Germinal center (tissue), 1 donor: ENCODE data around the gene ARCN1.
A peak's percentile ranks its signal among the peaks of the same experiment; 100 is the strongest.
"Not testable (repeated sequence)": the region's sequence is repeated elsewhere in the genome, so short reads cannot be mapped to it uniquely, and the experiment has no call there.

Experiments
- DNase-seq: peaks from one replicate; pipeline ENCODE4 v3.0.0; 2012; ENCODE audit warnings: mixed read lengths, low spot score

The ARCN1 gene

DNA sequence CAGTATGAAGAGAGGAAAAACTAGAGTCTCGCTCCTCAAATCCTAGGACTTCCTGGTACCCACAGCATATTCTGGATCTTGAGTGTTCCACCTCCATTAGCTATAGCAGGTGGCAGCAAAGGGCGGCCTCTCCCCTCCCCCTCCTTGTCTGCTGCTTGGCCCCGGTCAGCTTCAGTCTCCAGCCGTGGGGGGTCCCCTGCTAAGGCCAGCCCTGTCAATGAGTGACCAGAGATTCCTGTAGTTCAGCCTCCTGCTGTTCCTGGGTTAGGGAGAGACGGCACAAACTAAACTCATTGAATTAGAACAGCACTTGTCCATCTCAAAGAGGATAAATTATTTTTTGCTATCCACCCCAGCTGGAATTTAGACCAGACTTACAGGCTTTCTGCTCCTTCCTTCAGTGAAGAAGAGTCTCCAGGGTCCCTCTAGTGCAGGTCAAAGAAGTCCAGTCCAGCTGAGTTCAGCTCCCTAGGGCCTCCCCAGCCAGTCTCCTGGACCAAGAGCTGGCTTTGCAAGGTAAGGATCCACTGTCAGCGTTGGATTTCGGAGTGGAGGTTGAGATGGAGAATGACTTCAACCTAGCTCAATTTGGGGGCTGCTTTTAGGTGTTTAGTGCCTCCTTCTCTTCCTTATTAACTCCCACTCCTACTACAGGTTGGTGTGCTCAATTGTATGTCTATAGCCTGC is 34.1 kb downstream of the ARCN1 start:
- no peak for DNase-seq

DNA sequence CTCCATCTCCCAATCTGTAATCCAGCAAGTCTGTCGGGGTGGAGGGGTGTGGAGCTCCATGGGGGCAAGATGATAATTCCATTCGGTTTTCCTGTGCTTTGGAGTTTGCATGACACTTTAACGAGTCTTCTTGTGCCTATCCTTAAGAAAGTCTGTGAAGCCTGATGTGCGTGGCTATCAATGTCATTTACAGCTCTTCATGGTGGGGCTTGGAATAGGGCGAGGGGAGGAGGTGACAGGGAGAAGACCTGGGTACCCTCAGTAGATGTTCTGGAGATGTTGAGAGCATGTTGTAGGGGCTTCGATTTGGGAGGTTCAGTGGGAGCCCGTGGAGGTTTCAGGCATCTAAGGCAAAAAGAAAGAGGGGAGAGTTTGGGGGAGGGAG is 34.6 kb downstream of the ARCN1 start:
- DNase-seq, result no peak

DNA sequence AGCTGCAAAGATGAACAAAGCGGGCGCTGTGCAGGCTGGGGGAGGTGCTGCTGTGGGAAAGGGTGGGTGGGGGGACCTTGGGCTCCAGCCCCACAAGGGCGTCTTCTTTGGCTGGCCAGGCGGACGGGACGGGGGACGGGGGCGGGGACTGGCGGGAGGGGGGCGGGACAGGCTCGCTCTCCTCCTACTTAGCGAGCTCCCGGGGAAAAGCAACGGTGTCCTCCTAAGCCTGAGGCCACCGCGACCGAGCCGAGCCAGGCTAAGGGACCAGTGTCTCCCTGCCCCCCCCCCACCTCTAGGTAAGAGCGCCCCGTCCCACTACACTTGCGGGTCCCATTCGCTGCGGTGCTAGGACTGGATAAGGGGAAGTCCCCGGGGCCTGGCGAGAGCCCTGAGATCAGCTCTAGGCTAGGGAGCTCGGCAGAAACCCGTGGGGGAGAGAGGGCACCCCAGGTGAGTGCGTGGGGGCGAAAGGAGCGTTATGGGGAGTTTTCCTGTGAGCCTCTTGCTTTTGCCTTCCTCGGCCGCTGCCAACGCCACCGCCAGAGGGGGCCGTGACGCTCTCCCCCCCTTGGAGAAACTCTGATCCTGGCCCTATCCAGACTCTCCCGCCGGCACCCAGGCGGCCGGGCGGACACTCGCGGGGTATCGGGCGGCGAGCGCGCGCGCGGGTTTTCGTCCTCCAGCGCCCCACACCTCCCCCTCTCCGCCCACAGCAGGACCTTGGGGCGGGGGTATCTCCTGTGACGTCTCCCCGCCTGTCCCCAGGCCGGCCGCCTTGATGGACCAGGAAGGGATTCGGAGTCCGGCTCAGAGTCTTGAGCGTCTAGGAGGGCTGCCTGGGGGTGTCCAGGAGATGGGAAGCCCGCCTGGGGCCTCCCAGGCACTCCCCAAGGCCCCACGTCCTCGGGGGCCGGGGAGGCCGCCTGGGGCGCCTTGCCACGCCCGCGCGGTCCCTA is 35.5 kb downstream of the ARCN1 start, which contains the start of gene PHLDB1:
TSS of gene PHLDB1 (plus strand) at position 215 of the 959 bp plus-strand sequence. CDS start 6,222 bp downstream, outside the sequence.
- DNase-seq, result peak; percentile 49

DNA sequence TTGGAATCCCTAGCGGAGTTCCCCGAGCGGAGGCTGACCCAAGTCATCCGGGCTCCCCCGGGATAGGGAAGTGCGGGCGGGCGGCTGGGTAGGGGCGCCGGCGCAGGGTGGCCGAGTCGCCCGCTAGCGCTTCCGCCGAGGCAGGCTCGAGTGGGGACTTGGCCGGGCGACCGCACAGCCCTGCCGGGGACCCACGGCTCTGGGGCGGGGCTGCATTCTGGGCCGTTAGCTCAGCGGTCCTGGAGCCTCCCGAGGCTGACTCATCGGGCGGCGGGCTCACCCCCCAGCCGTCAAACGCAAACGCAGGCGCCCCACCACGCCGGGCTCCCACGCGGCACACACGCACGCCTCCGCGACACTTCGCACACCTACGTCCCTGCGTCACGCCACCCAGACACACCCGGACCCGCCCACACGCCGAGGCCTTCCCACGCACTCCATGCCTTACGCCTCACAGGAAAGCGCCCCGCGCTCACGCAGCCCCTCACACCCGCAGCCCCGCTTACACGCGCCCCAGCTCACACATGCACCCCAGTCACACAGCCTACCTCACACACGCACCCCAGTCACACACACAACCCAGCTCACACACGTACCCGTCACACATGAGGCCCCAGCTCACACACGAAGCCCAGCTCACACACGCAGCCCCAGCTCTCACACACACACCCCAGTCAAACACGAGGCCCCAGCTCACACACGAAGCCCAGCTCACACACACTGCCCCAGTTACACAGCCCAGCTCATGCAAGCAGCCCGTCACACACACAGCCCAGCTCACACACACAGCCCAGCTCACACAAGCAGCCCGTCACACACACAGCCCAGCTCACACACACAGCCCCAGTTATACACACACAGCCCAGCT is 36.4 kb downstream of the ARCN1 start:
- peak; percentile 31 for DNase-seq

DNA sequence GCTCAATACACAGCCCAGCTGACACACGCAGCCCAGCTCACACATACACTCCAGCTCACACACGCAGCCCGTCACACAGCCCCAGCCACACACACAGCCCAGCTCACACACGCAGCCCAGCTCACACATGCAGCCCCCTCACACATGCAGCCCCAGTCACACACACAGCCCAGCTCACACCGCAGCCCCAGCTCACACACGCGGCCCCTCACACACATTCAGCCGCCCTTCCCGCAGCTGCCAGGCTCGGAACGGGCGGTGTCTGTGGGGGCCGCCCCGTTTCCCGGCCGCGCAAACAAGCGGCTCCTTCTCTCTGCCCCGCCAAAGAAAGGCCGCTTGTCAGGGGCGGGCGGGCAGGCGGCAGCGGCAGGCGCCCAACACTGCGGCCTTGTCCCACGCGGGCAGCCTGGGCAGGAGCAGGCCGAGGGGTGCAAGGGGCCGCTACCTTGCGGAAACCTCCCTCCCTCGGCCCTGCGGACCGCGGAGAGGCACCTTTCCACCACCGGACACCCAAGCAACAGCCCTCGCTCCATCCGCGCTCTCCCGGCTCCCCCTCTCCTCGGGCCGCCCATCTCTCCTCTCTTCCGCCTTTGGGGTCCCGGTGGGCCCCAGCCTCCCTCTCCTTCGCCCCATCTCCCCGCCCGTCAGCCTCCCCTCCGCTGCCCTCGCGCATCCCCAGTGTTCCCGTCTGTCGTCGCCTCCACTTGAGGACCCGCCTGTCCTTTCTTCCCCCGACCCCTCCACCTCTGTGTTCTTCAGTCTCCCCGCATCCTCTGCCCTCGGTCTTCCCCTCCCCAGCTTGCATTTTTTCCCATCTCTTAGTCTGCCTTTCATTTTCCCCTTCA is 37.4 kb downstream of the ARCN1 start:
- no peak for DNase-seq

DNA sequence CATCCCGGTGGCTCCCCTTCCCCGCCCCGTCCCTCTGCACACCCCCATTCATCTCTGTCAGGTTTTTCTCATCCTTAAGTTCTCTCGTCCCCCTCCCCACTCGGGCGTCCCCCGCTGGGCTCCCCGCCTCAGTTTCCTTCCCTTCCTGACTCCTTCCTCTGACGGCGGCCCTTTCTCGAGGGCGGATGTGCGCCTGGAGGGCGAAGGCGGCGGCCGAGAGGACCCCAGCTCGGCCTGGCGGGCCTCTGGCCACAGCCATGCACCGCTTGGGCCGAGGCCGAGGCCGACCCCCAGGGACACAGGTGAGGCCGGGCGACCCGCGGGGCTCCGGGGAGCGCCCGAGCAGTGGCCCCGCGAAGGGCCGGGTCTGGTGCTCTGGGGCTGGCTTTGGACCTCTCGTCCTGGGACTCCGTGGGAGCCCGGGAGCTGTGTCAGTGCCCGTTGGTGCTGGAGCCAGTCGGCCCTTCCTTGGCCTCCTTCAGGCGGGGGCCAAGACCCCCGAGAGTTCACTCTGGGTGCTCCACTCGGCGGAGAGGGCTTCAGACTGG is 38.1 kb downstream of the ARCN1 start:
- no peak for DNase-seq

DNA sequence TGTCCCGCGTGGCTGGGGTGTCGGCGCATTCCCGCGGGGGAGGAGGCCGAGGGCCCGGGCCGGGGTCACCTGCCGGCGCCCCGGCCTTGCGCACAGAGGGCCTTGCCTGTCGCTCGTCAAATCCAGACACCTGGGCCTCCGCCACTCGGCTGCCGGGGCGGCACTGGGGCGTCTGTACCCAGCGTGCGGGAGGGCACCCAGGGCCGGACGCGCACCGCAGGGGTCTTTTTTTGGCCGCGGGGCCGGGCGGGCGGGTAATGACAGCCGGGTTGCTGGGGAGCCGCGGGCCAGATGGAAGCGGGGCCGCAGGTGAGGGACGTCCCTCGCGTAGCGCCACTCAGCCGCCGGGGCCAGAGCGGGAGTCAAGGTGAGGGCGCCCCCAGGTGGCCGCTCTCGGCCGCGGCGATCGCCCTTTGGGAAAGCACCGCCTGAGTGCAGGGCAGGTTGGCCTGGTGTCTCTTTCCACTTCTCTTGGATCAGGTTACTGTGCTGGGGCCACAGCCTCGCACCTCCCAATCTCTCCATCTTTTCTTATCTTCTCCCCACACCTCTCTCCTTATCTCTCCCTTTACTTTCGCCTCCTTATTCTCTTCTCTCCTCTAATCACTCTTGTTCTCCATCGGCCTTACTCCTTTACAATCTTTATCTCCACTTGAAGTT is 38.7 kb downstream of the ARCN1 start:
- DNase-seq, result peak; percentile 71

DNA sequence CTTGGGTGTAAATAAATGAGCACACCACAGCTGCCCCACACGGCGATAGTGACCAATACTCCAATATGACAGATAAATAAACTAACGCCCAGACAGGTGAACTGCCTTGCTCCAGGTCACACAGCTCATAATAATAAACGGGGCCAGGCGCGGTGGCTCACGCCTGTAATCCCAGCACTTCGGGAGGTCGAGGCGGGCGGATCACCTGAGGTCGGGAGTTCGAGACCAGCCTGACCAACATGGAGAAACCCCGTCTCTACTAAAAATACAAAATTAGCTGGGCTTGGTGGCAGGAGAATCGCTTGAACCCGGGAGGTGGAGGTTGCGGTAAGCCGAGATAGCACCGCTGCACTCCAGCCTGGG is 39.2 kb downstream of the ARCN1 start:
- not testable (repeated sequence) for DNase-seq

DNA sequence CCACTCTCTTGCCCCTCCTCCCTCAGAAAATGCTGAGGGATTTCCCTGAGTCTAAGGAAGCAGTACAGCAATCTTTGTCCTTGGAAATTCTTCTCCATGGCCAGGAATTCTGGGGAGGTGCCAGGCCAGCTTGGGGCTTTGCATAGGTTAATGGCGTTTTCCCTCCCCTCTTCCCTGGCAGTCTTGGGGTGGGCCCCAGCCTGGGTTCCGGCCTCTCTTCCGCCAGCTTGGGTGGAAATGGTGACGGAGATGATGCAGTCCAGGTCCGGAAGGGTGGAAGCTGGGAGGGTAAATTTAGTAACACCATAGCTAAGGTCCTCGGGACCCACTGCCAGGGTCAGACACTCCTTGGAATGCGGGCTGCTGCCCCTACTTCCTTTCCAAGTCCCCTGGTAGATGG is 40.2 kb downstream of the ARCN1 start:
- DNase-seq, result no peak

DNA sequence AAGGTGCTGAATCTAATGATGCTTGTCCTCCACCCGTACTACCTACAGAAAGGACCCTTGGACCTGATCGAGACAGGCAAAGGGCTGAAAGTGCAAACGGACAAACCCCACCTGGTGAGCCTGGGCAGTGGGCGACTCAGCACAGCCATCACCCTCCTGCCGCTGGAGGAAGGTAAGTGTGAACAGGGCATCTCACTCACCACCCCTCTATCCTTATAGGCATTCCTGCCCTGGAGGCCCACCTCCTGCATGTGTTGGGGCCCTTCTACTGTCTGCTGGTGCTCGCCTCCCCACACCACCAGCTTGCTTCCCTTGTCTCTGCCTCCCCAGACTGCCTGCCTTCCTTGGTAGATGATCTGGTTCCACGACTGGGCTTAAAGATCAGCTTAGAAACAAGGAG is 42.3 kb downstream of the ARCN1 start:
- DNase-seq, result no peak

DNA sequence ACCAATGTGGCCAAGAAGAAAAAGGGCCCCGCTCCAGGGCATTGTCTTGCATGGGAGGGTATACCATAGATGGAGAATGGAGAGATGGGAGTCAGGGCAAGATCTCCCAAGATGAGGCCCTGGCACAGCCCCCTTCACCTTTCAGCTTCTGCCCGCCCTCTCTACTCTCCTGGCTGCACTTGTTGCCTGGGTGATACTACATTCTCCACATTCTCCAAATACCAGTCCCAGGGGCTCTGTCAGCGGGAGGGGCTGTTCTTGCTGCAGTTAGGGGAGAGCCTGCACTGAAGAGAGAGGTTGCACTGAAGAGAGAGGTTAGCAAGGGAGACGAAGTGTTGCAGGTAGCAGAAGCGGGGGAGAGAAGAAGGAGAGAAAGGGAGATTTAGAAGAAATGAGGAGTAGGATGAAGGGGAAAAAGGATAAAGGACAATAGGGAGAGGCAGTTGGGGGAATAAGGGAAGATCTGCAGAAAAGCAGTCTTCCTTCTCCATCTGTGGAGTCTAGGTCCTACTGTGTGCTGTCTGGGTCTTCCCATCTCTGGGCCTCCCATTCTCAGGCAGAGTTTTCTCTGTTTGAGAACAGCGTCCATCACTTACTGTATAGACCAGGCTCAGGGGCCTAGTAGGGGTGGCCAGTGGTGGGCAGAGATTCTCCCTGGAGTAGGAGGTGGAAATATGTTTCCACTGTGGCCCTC is 43.2 kb downstream of the ARCN1 start:
- DNase-seq, result no peak

DNA sequence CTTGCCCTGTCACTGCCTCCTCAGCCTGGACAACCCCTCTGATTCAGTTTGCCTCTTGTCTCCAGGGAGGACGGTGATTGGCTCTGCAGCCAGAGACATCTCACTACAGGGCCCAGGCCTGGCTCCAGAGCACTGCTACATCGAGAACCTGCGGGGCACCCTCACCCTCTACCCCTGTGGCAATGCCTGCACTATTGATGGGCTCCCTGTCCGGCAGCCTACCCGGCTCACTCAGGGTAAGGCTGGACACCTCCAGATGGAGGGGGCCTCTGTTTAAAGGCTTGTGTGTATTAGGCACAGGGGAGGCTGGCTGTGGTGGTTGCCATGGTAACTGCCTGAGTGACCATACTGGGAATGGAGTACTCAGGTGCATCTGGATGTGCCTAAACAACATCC is 43.8 kb downstream of the ARCN1 start:
- DNase-seq, result no peak

DNA sequence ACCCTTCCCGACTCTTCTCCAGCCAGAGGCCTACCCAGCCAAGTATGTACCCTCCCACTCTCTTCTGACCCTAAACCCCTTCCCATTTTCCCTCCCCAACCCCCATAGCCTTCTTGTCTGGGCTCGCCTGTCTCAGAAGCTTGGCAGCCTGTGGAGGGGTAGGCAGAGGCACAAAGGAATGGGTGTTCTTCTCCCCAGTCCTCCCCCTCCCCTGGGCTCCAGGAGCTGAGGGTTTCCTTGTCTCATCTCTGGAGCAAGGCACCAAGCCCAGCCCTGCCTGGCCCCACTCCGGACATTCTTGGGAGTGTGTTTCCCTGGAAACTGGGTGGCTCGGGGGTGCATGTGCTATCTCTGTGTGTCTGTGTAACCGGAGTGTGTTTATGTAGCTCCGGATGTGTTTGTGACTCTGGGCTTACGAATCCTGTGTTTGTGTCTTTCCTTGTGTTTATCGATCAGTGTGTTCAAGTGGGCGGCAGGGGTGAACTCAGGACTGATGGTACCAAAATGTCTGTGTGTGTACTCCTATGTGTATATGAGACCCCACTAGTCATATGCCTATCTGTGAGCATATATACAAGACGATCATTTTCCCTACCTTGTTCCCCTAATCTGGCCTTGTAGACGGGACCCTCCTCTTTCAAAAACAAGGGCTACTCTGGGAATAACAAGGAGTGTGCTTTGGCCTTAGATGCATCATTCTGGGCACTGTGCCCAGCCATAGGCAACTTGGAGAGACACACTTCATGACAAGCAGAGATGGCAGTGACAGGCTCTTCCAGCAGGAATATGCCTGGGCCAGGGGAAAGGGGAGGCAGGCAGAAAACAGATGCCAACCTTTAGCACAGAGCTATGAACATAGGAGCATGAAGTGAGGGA is 46.1 kb downstream of the ARCN1 start:
- no peak for DNase-seq

DNA sequence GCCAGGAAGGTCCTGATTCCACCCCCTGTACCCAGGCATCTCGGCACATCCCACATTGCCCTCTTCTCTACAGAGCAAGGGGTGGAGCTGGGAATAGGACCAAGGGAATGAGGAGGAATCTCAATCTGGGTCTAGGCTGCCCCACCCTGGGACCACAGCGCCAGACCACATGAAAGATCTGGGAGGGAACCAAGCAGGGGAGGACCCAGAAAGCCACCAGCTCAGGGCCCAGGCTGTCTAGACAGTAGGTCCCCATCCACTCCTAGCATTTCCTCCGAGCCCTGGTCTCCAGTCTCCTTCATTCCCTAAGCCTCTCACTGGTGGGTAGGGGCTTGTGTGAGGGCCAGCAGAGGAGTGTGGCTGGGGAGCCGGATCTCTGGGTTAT is 46.8 kb downstream of the ARCN1 start:
- no peak for DNase-seq

DNA sequence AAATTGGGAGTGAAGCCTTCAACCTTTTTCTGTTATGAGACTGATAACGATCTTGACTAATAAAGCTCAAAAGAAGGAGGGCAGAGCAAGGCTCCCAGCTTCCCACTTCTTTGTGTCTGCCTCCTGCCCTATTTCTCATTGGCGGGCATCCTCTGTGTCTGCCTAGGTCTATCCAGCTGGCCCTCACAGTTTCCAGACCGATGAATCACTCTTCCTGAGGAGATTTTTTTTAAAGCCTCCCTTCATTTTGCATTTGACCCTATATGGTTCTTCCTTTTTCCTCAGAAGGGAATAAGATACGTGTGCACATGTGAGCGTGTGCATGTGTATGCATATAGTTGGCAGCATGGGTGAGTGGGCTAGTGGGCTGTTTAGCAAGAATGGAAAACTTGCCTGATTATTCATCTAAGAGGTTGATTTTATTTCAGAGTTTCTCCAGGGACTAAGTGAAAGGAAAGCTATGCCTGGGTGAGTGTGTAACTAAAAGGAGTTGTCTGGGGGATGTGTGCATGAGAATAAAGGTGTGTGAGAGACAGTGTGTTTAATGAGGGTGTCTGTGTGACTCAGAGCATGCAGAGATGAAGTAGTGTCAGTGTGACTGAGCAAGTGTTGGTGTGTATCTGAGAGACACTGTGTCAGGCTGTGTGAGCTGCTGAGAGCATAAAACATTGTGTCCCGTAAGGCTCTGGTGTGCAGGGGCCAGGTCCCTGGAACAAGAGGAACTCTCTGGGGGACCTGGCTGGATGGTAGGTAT is 47.4 kb downstream of the ARCN1 start:
- no peak for DNase-seq

DNA sequence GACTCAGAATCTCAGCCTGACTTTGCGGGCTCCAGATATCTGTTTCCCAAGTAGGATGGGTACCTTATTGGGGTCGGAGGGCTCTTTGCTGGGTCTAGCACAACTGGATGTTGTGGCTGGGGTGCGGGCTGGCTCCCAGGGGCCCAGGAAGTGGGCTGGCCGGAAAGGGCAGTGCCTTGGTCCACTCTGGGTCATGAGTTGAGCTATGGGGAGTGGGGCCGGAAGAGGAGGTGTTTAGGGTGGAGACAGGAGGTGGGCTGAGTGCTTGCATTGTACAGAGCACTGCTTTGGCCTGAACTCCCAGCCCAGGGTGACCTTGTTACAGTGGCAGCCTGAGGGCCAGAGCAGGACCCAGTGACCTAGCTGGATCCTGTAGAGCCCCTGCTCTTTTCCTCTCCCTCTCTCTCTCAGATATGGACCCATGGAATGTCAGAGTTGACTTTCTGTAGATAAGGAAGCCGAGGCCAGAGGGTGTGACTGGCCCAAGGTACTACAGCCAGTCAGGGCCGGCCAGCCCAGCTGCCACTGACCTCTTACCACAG is 48.4 kb downstream of the ARCN1 start:
- DNase-seq, result no peak

DNA sequence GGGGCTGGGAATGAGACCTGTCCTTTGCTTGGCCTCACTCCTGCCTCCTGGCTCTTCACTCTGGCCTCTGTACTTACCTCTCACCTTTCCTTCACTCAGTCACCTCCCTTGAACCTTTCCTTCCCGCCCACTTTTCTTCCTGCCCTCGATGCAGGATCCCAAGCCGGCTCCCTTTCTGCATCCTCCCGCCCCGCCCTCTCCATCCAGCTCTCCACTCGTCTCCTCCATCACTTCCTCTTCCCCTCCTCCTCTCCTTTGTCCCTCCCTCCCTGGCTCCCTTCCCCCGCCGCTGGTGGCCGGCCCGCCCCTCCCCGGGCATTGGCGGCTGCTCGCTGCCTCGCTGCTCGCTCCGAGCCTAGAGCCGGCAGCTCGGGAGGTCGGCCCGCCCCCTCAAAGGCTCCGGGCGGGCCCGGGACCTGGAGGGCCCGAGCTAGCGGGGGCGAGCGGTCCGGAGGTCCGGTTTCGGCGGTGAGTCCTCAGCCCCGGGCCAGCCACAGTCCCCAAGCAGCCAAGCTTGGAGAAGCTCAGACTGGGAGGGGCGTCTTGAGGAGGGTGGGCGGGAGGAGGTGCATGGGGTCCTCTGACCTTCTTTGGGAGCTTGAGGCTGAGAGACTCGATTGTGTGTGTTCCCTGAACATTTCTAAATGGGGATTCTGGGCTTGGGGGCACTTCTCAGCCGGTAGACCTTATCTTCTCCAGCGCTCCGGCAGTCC is 49.0 kb downstream of the ARCN1 start:
- peak; percentile 17 for DNase-seq
